ENCODE measurements around the gene KCND3. TPM values are rescaled to one million over a fixed set of nuclear protein-coding genes. Genes with fewer than 3 reads are reported as not detected.

Gene KCND3
- total and polyA plus RNA-seq, 4 donors: 1.0 to 27.1 (median 6.1) TPM

DNA sequence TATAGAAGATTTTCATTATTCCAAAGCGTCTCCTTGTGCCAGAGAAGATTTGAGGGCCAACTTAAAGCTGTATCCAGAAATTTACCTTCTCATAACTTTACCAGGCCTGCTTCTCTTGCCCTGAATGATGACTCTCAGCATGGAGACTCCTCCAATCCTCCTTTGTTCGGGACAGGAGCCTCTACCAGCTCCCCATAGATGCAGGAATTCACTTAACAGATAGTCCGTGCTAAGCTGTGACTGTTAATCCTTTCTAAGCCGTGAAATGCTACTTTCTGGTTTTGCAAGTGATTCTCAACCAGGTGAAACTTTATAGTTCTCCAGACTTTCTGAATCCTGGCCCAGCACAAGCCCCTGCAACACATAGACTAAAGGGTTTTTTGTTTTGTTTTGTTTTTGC lies 31.8 kb upstream of the KCND3 start:
- Histone ChIP-seq H3K27me3 (ENCODE audit: control insufficient read depth in 4 of 4, insufficient read depth in 4 of 4, low read length in 3 of 4) (no peaks in the 10 kb centered on the region), H3K36me3 (ENCODE audit: control insufficient read depth in 4 of 4, insufficient read depth in 3 of 4, low read depth in 1 of 4, low read length in 3 of 4) (no peaks in the 10 kb centered on the region), H3K4me3 (ENCODE audit: low read depth in 1 of 3, low read length in 3 of 3) (no peak overlapping the region), H3K9ac (ENCODE audit: low read depth in 1 of 2, low read length in 2 of 2) (no peak overlapping the region), H3K27ac (ENCODE audit: low read depth in 1 of 2, low read length in 2 of 2) (no peak overlapping the region), H3K4me1 (ENCODE audit: control insufficient read depth in 4 of 4, insufficient read depth in 4 of 4, low read length in 3 of 4) (no peaks in the 10 kb centered on the region), H3K9me3 (ENCODE audit: control insufficient read depth in 4 of 4, low read length in 3 of 4) (no peaks in the 10 kb centered on the region)
- WGBS: 51% methylated on average over 4 of the region's 4 CpGs
- TF ChIP-seq, protein P1, sequence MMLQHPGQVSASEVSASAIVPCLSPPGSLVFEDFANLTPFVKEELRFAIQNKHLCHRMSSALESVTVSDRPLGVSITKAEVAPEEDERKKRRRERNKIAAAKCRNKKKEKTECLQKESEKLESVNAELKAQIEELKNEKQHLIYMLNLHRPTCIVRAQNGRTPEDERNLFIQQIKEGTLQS (IDR thresholded peaks at IDR 0.05): no peak
- TF ChIP-seq HNF4G (IDR thresholded peaks at IDR 0.05) (no peak), RAD21 (IDR thresholded peaks at IDR 0.05) (no peak), SP1 (IDR thresholded peaks at IDR 0.05) (no peak), GABPA (IDR thresholded peaks at IDR 0.05 in 1 of 2, conservative IDR thresholded peaks at IDR 0.05 in 1 of 2) (no peak), NR2F2 (IDR thresholded peaks at IDR 0.05) (no peak), FOXA1 (IDR thresholded peaks at IDR 0.05) (no peak), EGR1 (IDR thresholded peaks at IDR 0.05; ENCODE audit: low read depth in 2 of 2) (no peak), TAF1 (conservative IDR thresholded peaks at IDR 0.05) (no peak), YY1 (IDR thresholded peaks at IDR 0.05) (no peak), HNF4A (conservative IDR thresholded peaks at IDR 0.05) (no peak), RXRA (IDR thresholded peaks at IDR 0.05) (no peak), FOXA2 (IDR thresholded peaks at IDR 0.05) (no peak), JUND (IDR thresholded peaks at IDR 0.05) (no peak)
- TF ChIP-seq, protein P2, sequence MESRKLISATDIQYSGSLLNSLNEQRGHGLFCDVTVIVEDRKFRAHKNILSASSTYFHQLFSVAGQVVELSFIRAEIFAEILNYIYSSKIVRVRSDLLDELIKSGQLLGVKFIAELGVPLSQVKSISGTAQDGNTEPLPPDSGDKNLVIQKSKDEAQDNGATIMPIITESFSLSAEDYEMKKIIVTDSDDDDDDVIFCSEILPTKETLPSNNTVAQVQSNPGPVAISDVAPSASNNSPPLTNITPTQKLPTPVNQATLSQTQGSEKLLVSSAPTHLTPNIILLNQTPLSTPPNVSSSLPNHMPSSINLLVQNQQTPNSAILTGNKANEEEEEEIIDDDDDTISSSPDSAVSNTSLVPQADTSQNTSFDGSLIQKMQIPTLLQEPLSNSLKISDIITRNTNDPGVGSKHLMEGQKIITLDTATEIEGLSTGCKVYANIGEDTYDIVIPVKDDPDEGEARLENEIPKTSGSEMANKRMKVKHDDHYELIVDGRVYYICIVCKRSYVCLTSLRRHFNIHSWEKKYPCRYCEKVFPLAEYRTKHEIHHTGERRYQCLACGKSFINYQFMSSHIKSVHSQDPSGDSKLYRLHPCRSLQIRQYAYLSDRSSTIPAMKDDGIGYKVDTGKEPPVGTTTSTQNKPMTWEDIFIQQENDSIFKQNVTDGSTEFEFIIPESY (IDR thresholded peaks at IDR 0.05): no peak
- TF ChIP-seq, protein P3, sequence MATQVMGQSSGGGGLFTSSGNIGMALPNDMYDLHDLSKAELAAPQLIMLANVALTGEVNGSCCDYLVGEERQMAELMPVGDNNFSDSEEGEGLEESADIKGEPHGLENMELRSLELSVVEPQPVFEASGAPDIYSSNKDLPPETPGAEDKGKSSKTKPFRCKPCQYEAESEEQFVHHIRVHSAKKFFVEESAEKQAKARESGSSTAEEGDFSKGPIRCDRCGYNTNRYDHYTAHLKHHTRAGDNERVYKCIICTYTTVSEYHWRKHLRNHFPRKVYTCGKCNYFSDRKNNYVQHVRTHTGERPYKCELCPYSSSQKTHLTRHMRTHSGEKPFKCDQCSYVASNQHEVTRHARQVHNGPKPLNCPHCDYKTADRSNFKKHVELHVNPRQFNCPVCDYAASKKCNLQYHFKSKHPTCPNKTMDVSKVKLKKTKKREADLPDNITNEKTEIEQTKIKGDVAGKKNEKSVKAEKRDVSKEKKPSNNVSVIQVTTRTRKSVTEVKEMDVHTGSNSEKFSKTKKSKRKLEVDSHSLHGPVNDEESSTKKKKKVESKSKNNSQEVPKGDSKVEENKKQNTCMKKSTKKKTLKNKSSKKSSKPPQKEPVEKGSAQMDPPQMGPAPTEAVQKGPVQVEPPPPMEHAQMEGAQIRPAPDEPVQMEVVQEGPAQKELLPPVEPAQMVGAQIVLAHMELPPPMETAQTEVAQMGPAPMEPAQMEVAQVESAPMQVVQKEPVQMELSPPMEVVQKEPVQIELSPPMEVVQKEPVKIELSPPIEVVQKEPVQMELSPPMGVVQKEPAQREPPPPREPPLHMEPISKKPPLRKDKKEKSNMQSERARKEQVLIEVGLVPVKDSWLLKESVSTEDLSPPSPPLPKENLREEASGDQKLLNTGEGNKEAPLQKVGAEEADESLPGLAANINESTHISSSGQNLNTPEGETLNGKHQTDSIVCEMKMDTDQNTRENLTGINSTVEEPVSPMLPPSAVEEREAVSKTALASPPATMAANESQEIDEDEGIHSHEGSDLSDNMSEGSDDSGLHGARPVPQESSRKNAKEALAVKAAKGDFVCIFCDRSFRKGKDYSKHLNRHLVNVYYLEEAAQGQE (IDR thresholded peaks at IDR 0.05): no peak
- TF ChIP-seq, protein P4, sequence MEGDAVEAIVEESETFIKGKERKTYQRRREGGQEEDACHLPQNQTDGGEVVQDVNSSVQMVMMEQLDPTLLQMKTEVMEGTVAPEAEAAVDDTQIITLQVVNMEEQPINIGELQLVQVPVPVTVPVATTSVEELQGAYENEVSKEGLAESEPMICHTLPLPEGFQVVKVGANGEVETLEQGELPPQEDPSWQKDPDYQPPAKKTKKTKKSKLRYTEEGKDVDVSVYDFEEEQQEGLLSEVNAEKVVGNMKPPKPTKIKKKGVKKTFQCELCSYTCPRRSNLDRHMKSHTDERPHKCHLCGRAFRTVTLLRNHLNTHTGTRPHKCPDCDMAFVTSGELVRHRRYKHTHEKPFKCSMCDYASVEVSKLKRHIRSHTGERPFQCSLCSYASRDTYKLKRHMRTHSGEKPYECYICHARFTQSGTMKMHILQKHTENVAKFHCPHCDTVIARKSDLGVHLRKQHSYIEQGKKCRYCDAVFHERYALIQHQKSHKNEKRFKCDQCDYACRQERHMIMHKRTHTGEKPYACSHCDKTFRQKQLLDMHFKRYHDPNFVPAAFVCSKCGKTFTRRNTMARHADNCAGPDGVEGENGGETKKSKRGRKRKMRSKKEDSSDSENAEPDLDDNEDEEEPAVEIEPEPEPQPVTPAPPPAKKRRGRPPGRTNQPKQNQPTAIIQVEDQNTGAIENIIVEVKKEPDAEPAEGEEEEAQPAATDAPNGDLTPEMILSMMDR (IDR thresholded peaks at IDR 0.05; ENCODE audit: low read depth, low read length, missing input control): no peak
- TF ChIP-seq, protein P5, sequence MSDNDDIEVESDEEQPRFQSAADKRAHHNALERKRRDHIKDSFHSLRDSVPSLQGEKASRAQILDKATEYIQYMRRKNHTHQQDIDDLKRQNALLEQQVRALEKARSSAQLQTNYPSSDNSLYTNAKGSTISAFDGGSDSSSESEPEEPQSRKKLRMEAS (IDR thresholded peaks at IDR 0.05): no peak
- no peak for DNase-seq (ENCODE audit: low spot score)
